K562 (cell line): ENCODE data around the gene REEP3. TPM values are rescaled to one million over a fixed set of nuclear protein-coding genes. Genes with fewer than 3 reads are reported as not detected.

Experiments
- ATAC-seq: fragments of 200-7000 bp; cut with Tn5 transposase; 3 replicates; pipeline ENCODE4 v1.9.1; 2020; ENCODE audit warnings: moderate library complexity
- BruUV-seq: library from RNA; stranded (reverse); fragments of 400-500 nt; replicated peaks from 2 replicates; lab custom pipeline; 2021; lab: Mats Ljungman, UMichigan
- CTCF ChIA-PET: fragments of 300-600 bp; formaldehyde crosslinking; extraction: SDS; loops from one replicate; lab custom pipeline; 2021; ENCODE audit warnings: low intra/inter-chr PET ratio; lab: Yijun Ruan, JAX
- POLR2A ChIA-PET: fragments of 300-600, 350-650 bp; sonication (Branson Sonifier 250); formaldehyde crosslinking; extraction: SDS; loops from one replicate; lab custom pipeline; 2021; ENCODE audit warnings: antibody characterized with exemption, inconsistent platforms; lab: Yijun Ruan, JAX
- DNase-seq, 4 experiments: peaks; one replicate each; pipeline versions ENCODE4 v3.0.0 to v3.0.0-alpha.2; 2011 to 2018; ENCODE audit warnings: low spot score in 3 of 4, mixed read lengths in 3 of 4; ENCODE audit errors: extremely low read depth in 1 of 4
- FAIRE-seq: peaks from 2 replicates; lab custom pipeline; 2011; peaks lifted over from hg19 to GRCh38; lab: Jason Lieb, UNC
- H2AFZ ChIP-seq: 2 replicates; pipeline ENCODE4 v1.6.0; 2011; ENCODE audit warnings: low read depth, low read length, control low read depth, inconsistent platforms
- H3K27ac ChIP-seq: fragments of 200-600 bp; 3 replicates; pipeline ENCODE4 v1.8.0; 2011; ENCODE audit warnings: low read depth, mild to moderate bottlenecking, control low read depth, inconsistent platforms, low read length, moderate library complexity, mixed read lengths; ENCODE audit errors: extremely low read depth
- H3K27me3 ChIP-seq, 2 experiments: fragments of 300-600 bp in 1 of 2; 2 replicates in 1 of 2; 3 replicates in 1 of 2; pipeline versions ENCODE4 v1.6.0 to v1.8.0; 2011; ENCODE audit warnings: inconsistent platforms in 2 of 2, low read length in 2 of 2, mild to moderate bottlenecking in 1 of 2, mixed read lengths in 1 of 2, moderate library complexity in 1 of 2; ENCODE audit not compliant: control insufficient read depth in 2 of 2, insufficient read depth in 2 of 2
- H3K36me3 ChIP-seq: fragments of 300-600 bp; 3 replicates; pipeline ENCODE4 v1.8.0; 2011; ENCODE audit warnings: mild to moderate bottlenecking, low read length, inconsistent platforms; ENCODE audit not compliant: control insufficient read depth, insufficient read depth
- H3K4me1 ChIP-seq, 2 experiments: fragments of 200-600 bp in 1 of 2; replicated peaks in 1 of 2; 2 replicates in 1 of 2; 3 replicates in 1 of 2; pipeline versions ENCODE4 v1.5.1 to v1.8.0; 2011; ENCODE audit warnings: inconsistent platforms in 2 of 2, low read length in 2 of 2, mild to moderate bottlenecking in 1 of 2, mixed read lengths in 1 of 2, moderate library complexity in 1 of 2; ENCODE audit not compliant: control insufficient read depth in 2 of 2, insufficient read depth in 2 of 2
- H3K4me2 ChIP-seq: 2 replicates; pipeline ENCODE4 v1.6.1; 2011; ENCODE audit warnings: low read length, control low read depth, inconsistent platforms, mixed read lengths; ENCODE audit not compliant: insufficient read depth
- H3K4me3 ChIP-seq: fragments of 200-600 bp; sonication (generic), shearing (Covaris generic); 2 replicates; pipeline ENCODE4 v1.5.1; 2016; ENCODE audit warnings: control low read depth, inconsistent platforms
- H3K79me2 ChIP-seq: fragments of 200-600 bp; 3 replicates; pipeline ENCODE4 v1.8.0; 2011; ENCODE audit warnings: low read length, inconsistent platforms; ENCODE audit not compliant: control insufficient read depth, insufficient read depth
- H3K9ac ChIP-seq, 2 experiments: 2 replicates each; pipeline versions ENCODE4 v1.6.0 to v1.6.1; 2011; ENCODE audit warnings: low read depth in 2 of 2, low read length in 2 of 2, control low read depth in 1 of 2, inconsistent platforms in 1 of 2, mild to moderate bottlenecking in 1 of 2, mixed read lengths in 1 of 2; ENCODE audit not compliant: insufficient read depth in 1 of 2
- H3K9me1 ChIP-seq: one replicate; pipeline ENCODE4 v1.6.0; 2011; ENCODE audit warnings: inconsistent platforms, mild to moderate bottlenecking, low read length, moderate library complexity; ENCODE audit not compliant: control insufficient read depth, insufficient read depth
- H3K9me3 ChIP-seq: replicated peaks from 2 replicates; pipeline ENCODE4 v1.5.1; 2011; ENCODE audit warnings: low read depth, low read length, inconsistent platforms; ENCODE audit not compliant: control insufficient read depth, insufficient read depth
- H4K20me1 ChIP-seq: replicated peaks from 2 replicates; pipeline ENCODE4 v1.6.1; 2011; ENCODE audit warnings: low read length, inconsistent platforms, mixed read lengths; ENCODE audit not compliant: control insufficient read depth, insufficient read depth
- ATF6 ChIP-seq: sonication (generic); formaldehyde crosslinking; IDR thresholded peaks from 2 replicates; pipeline ENCODE4 v1.4.0; 2020; ENCODE audit warnings: mild to moderate bottlenecking, missing genetic modification reagents
- CTBP1 ChIP-seq: fragments of 450-650 bp; IDR thresholded peaks from 2 replicates; pipeline ENCODE4 v1.6.1; 2016; ENCODE audit warnings: borderline replicate concordance
- FOXP1 ChIP-seq: sonication (generic); formaldehyde crosslinking; IDR thresholded peaks from 2 replicates; pipeline ENCODE4 v1.8.0; 2022; ENCODE audit warnings: mild to moderate bottlenecking, missing genetic modification reagents
- GABPA ChIP-seq: fragments of 200-800 bp; sonication (Bioruptor generic); conservative IDR thresholded peaks from 2 replicates; pipeline ENCODE4 v1.6.1; 2016; ENCODE audit warnings: low read depth, missing genetic modification characterization, missing compliant biosample characterization
- NBN ChIP-seq: fragments of 450-650 bp; IDR thresholded peaks from 2 replicates; pipeline ENCODE4 v1.6.1; 2016; ENCODE audit warnings: low read depth, mild to moderate bottlenecking
- NR4A1 ChIP-seq, 2 experiments: fragments of 250-450 bp in 1 of 2; fragments of 450-650 bp in 1 of 2; sonication (Bioruptor Pico) in 1 of 2; IDR thresholded peaks; 2 replicates each; pipeline versions ENCODE4 v1.4.0 to v1.6.1; 2016 to 2020; ENCODE audit warnings: mild to moderate bottlenecking in 2 of 2, missing compliant biosample characterization in 1 of 2, missing genetic modification characterization in 1 of 2, moderate library complexity in 1 of 2
- PURB ChIP-seq: sonication (generic); formaldehyde crosslinking; IDR thresholded peaks from 2 replicates; pipeline ENCODE4 v1.9.0; 2021; ENCODE audit warnings: low read depth, mild to moderate bottlenecking, missing genetic modification reagents
- SP1 ChIP-seq: sonication (generic); formaldehyde crosslinking; IDR thresholded peaks from 2 replicates; pipeline ENCODE4 v1.8.1; 2022; ENCODE audit warnings: mild to moderate bottlenecking, missing genetic modification reagents
- TFAM ChIP-seq: fragments of 250-450 bp; sonication (Bioruptor Pico); conservative IDR thresholded peaks from 2 replicates; pipeline ENCODE4 v1.5.0; 2021; ENCODE audit warnings: mild to moderate bottlenecking, moderate library complexity
- ZNF165 ChIP-seq: fragments of 250-450 bp; sonication (Bioruptor Pico); IDR thresholded peaks from 2 replicates; pipeline ENCODE4 v1.4.0; 2020; ENCODE audit warnings: borderline replicate concordance
- ZNF717 ChIP-seq: fragments of 250-450 bp; sonication (Bioruptor Pico); IDR thresholded peaks from 2 replicates; pipeline ENCODE4 v1.5.0; 2021
- ZNF764 ChIP-seq: fragments of 250-450 bp; sonication (Bioruptor Pico); IDR thresholded peaks from 2 replicates; pipeline ENCODE4 v1.4.0; 2020; ENCODE audit warnings: low read depth, mild to moderate bottlenecking, moderate library complexity
- WGBS: fragments of 100-300 bp; shearing (Covaris generic); methylation state at CpG from one replicate; pipeline ENCODE4 v1.1.6; 2016; ENCODE audit warnings: low coverage, mixed read lengths; ENCODE audit not compliant: insufficient coverage; ENCODE audit errors: missing lambda C conversion rate; 5-methylcytosine and 5-hydroxymethylcytosine counted together
- in situ Hi-C: fragments of 300-500 bp; cut with MboI; formaldehyde crosslinking; loops from 4 replicates; pipeline ENCODE4 v1.15.0; 2018; ENCODE audit warnings: inconsistent platforms, mixed read lengths
- intact Hi-C: fragments of 100-400 bp; cut with micrococcal nuclease; formaldehyde crosslinking; loops from 2 replicates; pipeline ENCODE4 v1.14.2; 2022
- polyA plus RNA-seq, 8 experiments: library from polyadenylated mRNA; depleted of rRNA in 4 of 8; stranded (reverse) in 5 of 8; unstranded in 3 of 8; fragments of >200 nt; fragmentation: Nextera tagmentation in 2 of 8; fragmentation: Illumina TruSeq in 1 of 8; extraction: Ambion mirVana in 2 of 8; extraction: Trizol in 1 of 8; gene quantifications; 2 replicates each; pipeline versions ENCODE4 v1.2.1 to v1.2.3, GENCODE V29; 2011 to 2014; ENCODE audit warnings: inconsistent platforms in 1 of 8, missing spikeins in 1 of 8
- total RNA-seq, 7 experiments: library from RNA; depleted of rRNA in 6 of 7; stranded (reverse); fragments of >200 nt in 6 of 7; fragmentation: Illumina TruSeq in 2 of 7; extraction: Trizol in 2 of 7; gene quantifications; 2 replicates each; pipeline versions ENCODE4 v1.2.1 to v1.2.3, GENCODE V29; 2011 to 2021; ENCODE audit warnings: low replicate concordance in 1 of 7

The REEP3 gene
- total and polyA plus RNA-seq, 9 of the 15 experiments (the other 6 are each of a cell fraction or from before 2014, with no cell fraction given), result 3.4 to 13.4 (median 9.2) TPM

GRCh38 chr10:63527401-63527800 is 6.2 kb downstream of the REEP3 start:
- POLR2A ChIA-PET, result interaction anchor here (0.6 to 0.7 kb wide), 2 partner anchors 10 to 1616 kb away, joined by 3 read pairs; no protein-coding TSS in a partner anchor
- 91% methylated on average over 4 of the region's 4 CpGs for WGBS
- no peak overlapping the region for H3K27ac ChIP-seq
- no peak for TF ChIP-seq FOXP1
- no peak for TF ChIP-seq GABPA (tag)
- no peak for TF ChIP-seq NBN
- TF ChIP-seq ZNF764, result no peak
- no peak for TF ChIP-seq CTBP1
- TF ChIP-seq PURB, result no peak
- no peak for TF ChIP-seq ZNF717
- TF ChIP-seq ATF6, result no peak
- no peak for TF ChIP-seq SP1 (CRISPR knock-in tag)
- TF ChIP-seq TFAM (CRISPR knock-in tag), result no peak
- TF ChIP-seq NR4A1 (CRISPR knock-in tag; IDR thresholded peaks at IDR 0.05), result no peak
- TF ChIP-seq NR4A1 (tag; IDR thresholded peaks at IDR 0.05), result no peak
- no peak for TF ChIP-seq ZNF165 (CRISPR knock-in tag)

More at GRCh38 chr10:63527401-63527800, 6.2 kb downstream of the REEP3 start:
- no peak overlapping the region for H2AFZ ChIP-seq
- no peaks in the 10 kb centered on the region for H4K20me1 ChIP-seq
- H3K4me2 ChIP-seq, result no peak overlapping the region
- H3K9me1 ChIP-seq, result no peaks in the 10 kb centered on the region
- H3K9me3 ChIP-seq, result no peaks in the 10 kb centered on the region
- no peak overlapping the region for H3K4me3 ChIP-seq
- DNase-seq (no peak), FAIRE-seq (no peak), ATAC-seq (no peak)
- CTCF ChIA-PET, result no interaction called here
- peaks cover 4 to 10% of the 10 kb centered on the region in 2 experiments; a peak in 3 of 5 replicates for H3K4me1 ChIP-seq
- in situ Hi-C loops (no loop called here), intact Hi-C loops (no loop called here)
- peaks cover 9% of the 10 kb centered on the region; the same call in 2 of the 3 replicates for H3K36me3 ChIP-seq
- H3K27me3 ChIP-seq, result no peaks in the 10 kb centered on the region
- no TSS peak for BruUV-seq
- peaks cover 57% of the 10 kb centered on the region for H3K79me2 ChIP-seq
- no peak overlapping the region for H3K9ac ChIP-seq
